ENCODE data around the gene LCN6. TPM values are rescaled to one million over a fixed set of nuclear protein-coding genes. Genes with fewer than 3 reads are reported as not detected.
A peak's percentile ranks its signal among the peaks of the same experiment; 100 is the strongest.

LCN6 gene
- total RNA-seq, 2 experiments from 2014 or later: not detected

GRCh38 chr9:136740069-136740468, 8.3 kb downstream of the LCN6 start:
- CTCF ChIA-PET: interaction anchor here (1.4 kb wide), 1 partner anchor 18 kb away, joined by 4 read pairs; the partner anchor contains the start of gene LCN8
- Mint-ChIP-seq H3K9me3 (ENCODE audit: insufficient read depth) (no peaks in the 10 kb centered on the region), H3K4me3 (no peak overlapping the region), H3K36me3 (ENCODE audit: low read depth) (no peaks in the 10 kb centered on the region), H3K27me3 (ENCODE audit: low read depth) (no peaks in the 10 kb centered on the region), H3K27ac (no peak overlapping the region), H3K4me1 (ENCODE audit: low read depth) (peaks cover 7% of the 10 kb centered on the region)
- ATAC-seq (no peak), DNase-seq (no peak)
- POLR2A ChIA-PET: no interaction called here

GRCh38 chr9:136739509-136739908, 8.8 kb downstream of the LCN6 start:
- Mint-ChIP-seq H3K27ac (no peak overlapping the region), H3K36me3 (ENCODE audit: low read depth) (no peaks in the 10 kb centered on the region), H3K9me3 (ENCODE audit: insufficient read depth) (no peaks in the 10 kb centered on the region), H3K27me3 (ENCODE audit: low read depth) (no peaks in the 10 kb centered on the region), H3K4me3 (no peak overlapping the region), H3K4me1 (ENCODE audit: low read depth) (peaks cover 7% of the 10 kb centered on the region)
- ChIA-PET CTCF (interaction anchor here (1.4 kb wide), 1 partner anchor 18 kb away, joined by 4 read pairs; the partner anchor contains the start of gene LCN8), POLR2A (no interaction called here)
- ATAC-seq (no peak), DNase-seq (no peak)

- Mint-ChIP-seq H3K27ac (no peak overlapping the region), H3K9me3 (ENCODE audit: insufficient read depth) (no peaks in the 10 kb centered on the region), H3K27me3 (ENCODE audit: low read depth) (no peaks in the 10 kb centered on the region), H3K4me3 (no peak overlapping the region), H3K4me1 (ENCODE audit: low read depth) (peaks cover 7% of the 10 kb centered on the region), H3K36me3 (ENCODE audit: low read depth) (no peaks in the 10 kb centered on the region)
- ATAC-seq (no peak), DNase-seq (no peak)
- ChIA-PET POLR2A (interaction anchor here (1.4 kb wide), 1 partner anchor 11 kb away, joined by 8 read pairs; no protein-coding TSS in a partner anchor), CTCF (no interaction called here)
Measured at GRCh38 chr9:136738960-136739359, 9.4 kb downstream of the LCN6 start.

GRCh38 chr9:136735812-136736480, 12.4 kb downstream of the LCN6 start:
- Mint-ChIP-seq H3K4me3 (no peak overlapping the region), H3K4me1 (ENCODE audit: low read depth) (no peaks in the 10 kb centered on the region), H3K9me3 (ENCODE audit: insufficient read depth) (no peaks in the 10 kb centered on the region), H3K27me3 (ENCODE audit: low read depth) (no peaks in the 10 kb centered on the region), H3K27ac (no peak overlapping the region), H3K36me3 (ENCODE audit: low read depth) (no peaks in the 10 kb centered on the region)
- POLR2A ChIA-PET: no interaction called here
- DNase-seq: no peak
- CTCF ChIA-PET: no interaction called here
- ATAC-seq: no peak

GRCh38 chr9:136734837-136735496, 13.4 kb downstream of the LCN6 start:
- CTCF ChIA-PET: no interaction called here
- ATAC-seq (no peak), DNase-seq (no peak)
- no peak overlapping the region for H3K4me3 Mint-ChIP-seq
- no peaks in the 10 kb centered on the region for H3K36me3 Mint-ChIP-seq (ENCODE audit: low read depth)
- no peaks in the 10 kb centered on the region for H3K9me3 Mint-ChIP-seq (ENCODE audit: insufficient read depth)
- H3K4me1 Mint-ChIP-seq (ENCODE audit: low read depth): peaks cover 2% of the 10 kb centered on the region
- H3K27me3 Mint-ChIP-seq (ENCODE audit: low read depth): no peaks in the 10 kb centered on the region
- POLR2A ChIA-PET: no interaction called here
- H3K27ac Mint-ChIP-seq: no peak overlapping the region

- ChIA-PET CTCF (interaction anchor here (1.1 to 1.4 kb wide), 2 partner anchors 25 to 33 kb away, joined by 4 read pairs; no protein-coding TSS in a partner anchor), POLR2A (no interaction called here)
- H3K27ac Mint-ChIP-seq: no peak overlapping the region
Measured at GRCh38 chr9:136733611-136734010, 14.7 kb downstream of the LCN6 start.

GRCh38 chr9:136732444-136733178, 15.7 kb downstream of the LCN6 start:
- Mint-ChIP-seq H3K9me3 (ENCODE audit: insufficient read depth) (no peaks in the 10 kb centered on the region), H3K36me3 (ENCODE audit: low read depth) (peaks cover under 1% of the 10 kb centered on the region), H3K4me1 (ENCODE audit: low read depth) (peaks cover 11% of the 10 kb centered on the region), H3K4me3 (no peak overlapping the region), H3K27ac (no peak overlapping the region), H3K27me3 (ENCODE audit: low read depth) (no peaks in the 10 kb centered on the region)
- ChIA-PET CTCF (interaction anchor here (1.4 kb wide), 1 partner anchor 24 kb away, joined by 4 read pairs; no protein-coding TSS in a partner anchor), POLR2A (no interaction called here)
- no peak for ATAC-seq
- DNase-seq: no peak

More at GRCh38 chr9:136733611-136734010, 14.7 kb downstream of the LCN6 start:
- Mint-ChIP-seq H3K27me3 (ENCODE audit: low read depth) (no peaks in the 10 kb centered on the region), H3K4me1 (ENCODE audit: low read depth) (peaks cover 11% of the 10 kb centered on the region), H3K4me3 (no peak overlapping the region), H3K9me3 (ENCODE audit: insufficient read depth) (no peaks in the 10 kb centered on the region), H3K36me3 (ENCODE audit: low read depth) (no peaks in the 10 kb centered on the region)
- ATAC-seq (no peak), DNase-seq (no peak)

- POLR2A ChIA-PET: interaction anchor here (0.6 to 0.8 kb wide), 2 partner anchors 9 to 37 kb away, joined by 3 read pairs; no protein-coding TSS in a partner anchor
- DNase-seq: no peak
- no peaks in the 10 kb centered on the region for H3K27me3 Mint-ChIP-seq (ENCODE audit: low read depth)
- CTCF ChIA-PET: interaction anchor here (0.6 to 3.6 kb wide), 8 partner anchors 12 to 299 kb away, joined by 3 to 23 read pairs (median 6); no protein-coding TSS in a partner anchor
- H3K36me3 Mint-ChIP-seq (ENCODE audit: low read depth): peaks cover 22% of the 10 kb centered on the region
- H3K27ac Mint-ChIP-seq: no peak overlapping the region
- peaks cover 28% of the 10 kb centered on the region for H3K4me1 Mint-ChIP-seq (ENCODE audit: low read depth)
- no peaks in the 10 kb centered on the region for H3K9me3 Mint-ChIP-seq (ENCODE audit: insufficient read depth)
- no peak for ATAC-seq
- H3K4me3 Mint-ChIP-seq: peak overlapping the region; percentile 66
Measured at GRCh38 chr9:136729926-136730325, 18.4 kb downstream of the LCN6 start.

GRCh38 chr9:136729144-136729543, 19.2 kb downstream of the LCN6 start:
- Mint-ChIP-seq H3K36me3 (ENCODE audit: low read depth) (peaks cover 30% of the 10 kb centered on the region), H3K27ac (no peak overlapping the region), H3K27me3 (ENCODE audit: low read depth) (no peaks in the 10 kb centered on the region), H3K4me1 (ENCODE audit: low read depth) (peaks cover 35% of the 10 kb centered on the region), H3K9me3 (ENCODE audit: insufficient read depth) (no peaks in the 10 kb centered on the region), H3K4me3 (peak overlapping the region; percentile 66)
- ChIA-PET POLR2A (interaction anchor here (0.9 to 2.5 kb wide), 6 partner anchors 9 to 244 kb away, joined by 3 to 18 read pairs (median 10); partner anchors contain the start of gene LCN10), CTCF (interaction anchor here (0.7 to 3.6 kb wide), 12 partner anchors 13 to 300 kb away, joined by 3 to 23 read pairs (median 5); no protein-coding TSS in a partner anchor)
- ATAC-seq (no peak), DNase-seq (no peak)

- Mint-ChIP-seq H3K27ac (no peak overlapping the region), H3K4me3 (peak overlapping the region; percentile 66), H3K36me3 (ENCODE audit: low read depth) (peaks cover 35% of the 10 kb centered on the region), H3K9me3 (ENCODE audit: insufficient read depth) (no peaks in the 10 kb centered on the region), H3K27me3 (ENCODE audit: low read depth) (no peaks in the 10 kb centered on the region), H3K4me1 (ENCODE audit: low read depth) (peaks cover 40% of the 10 kb centered on the region)
- ATAC-seq: peak; percentile 8
- no peak for DNase-seq
- ChIA-PET POLR2A (interaction anchor here (0.6 to 3.3 kb wide), 24 partner anchors 10 to 272 kb away, joined by 3 to 53 read pairs (median 4); partner anchors contain the start of genes LCN10 and LCN15), CTCF (interaction anchor here (0.7 to 3.6 kb wide), 15 partner anchors 13 to 301 kb away, joined by 3 to 23 read pairs (median 5); partner anchors contain the start of genes AGPAT2 and TRAF2)
Measured at GRCh38 chr9:136728548-136729123, 19.7 kb downstream of the LCN6 start.

GRCh38 chr9:136728080-136728547, 20.2 kb downstream of the LCN6 start:
- Mint-ChIP-seq H3K4me1 (ENCODE audit: low read depth) (peaks cover 42% of the 10 kb centered on the region), H3K27ac (peak overlapping the region; percentile 30), H3K4me3 (peak overlapping the region; percentile 92), H3K27me3 (ENCODE audit: low read depth) (no peaks in the 10 kb centered on the region), H3K36me3 (ENCODE audit: low read depth) (peaks cover 39% of the 10 kb centered on the region), H3K9me3 (ENCODE audit: insufficient read depth) (no peaks in the 10 kb centered on the region)
- DNase-seq (peak; percentile 93), ATAC-seq (peak; percentile 85)
- ChIA-PET CTCF (interaction anchor here (0.9 to 3.6 kb wide), 11 partner anchors 20 to 301 kb away, joined by 3 to 23 read pairs (median 5); partner anchors contain the start of genes AGPAT2 and TRAF2), POLR2A (interaction anchor here (0.6 to 3.3 kb wide), 25 partner anchors 10 to 301 kb away, joined by 3 to 53 read pairs (median 4); partner anchors contain the start of genes LCN10 and LCN15)

Measured in activated CD8-positive, alpha-beta T cell treated with anti-CD3 and anti-CD28 coated beads, Interleukin-2, amount 10 ng/mL, durations not matched to agents 7 days and 5 days (primary cell).